ENCODE results near the gene RPS5. TPM values are rescaled to one million over a fixed set of nuclear protein-coding genes. Genes with fewer than 3 reads are reported as not detected.
A peak's percentile ranks its signal among the peaks of the same experiment; 100 is the strongest.

The RPS5 gene
- total and polyA plus RNA-seq, 9 of the 15 experiments (the other 6 are each of a cell fraction or from before 2014, with no cell fraction given), result 1,228 to 3,570 (median 2,484) TPM

- peak; percentile 19; the same call in 1 of the 2 replicates for TF ChIP-seq PKNOX1 (IDR thresholded peaks at IDR 0.05)
These were observed 39.0 kb upstream of the RPS5 start (continued) for GRCh38 chr19:58348080-58348479.

GRCh38 chr19:58349590-58349989 is 37.5 kb upstream of the RPS5 start:
- intact Hi-C loops (cut with micrococcal nuclease) (no loop called here), in situ Hi-C loops (cut with MboI) (no loop called here)
- Histone ChIP-seq H3K4me2 (ENCODE audit: insufficient read depth, low read length) (no peak overlapping the region), H3K36me3 (ENCODE audit: control insufficient read depth, insufficient read depth, low read length) (no peaks in the 10 kb centered on the region), H3K27me3 (ENCODE audit: control insufficient read depth in 2 of 2, insufficient read depth in 2 of 2, low read length in 2 of 2) (no peaks in the 10 kb centered on the region), H2AFZ (ENCODE audit: low read depth, low read length) (no peak overlapping the region), H3K9ac (ENCODE audit: insufficient read depth in 1 of 2, low read depth in 2 of 2, low read length in 2 of 2) (no peak overlapping the region), H3K9me3 (replicated peaks; ENCODE audit: control insufficient read depth, insufficient read depth, low read depth, low read length) (no peaks in the 10 kb centered on the region), H3K79me2 (ENCODE audit: control insufficient read depth, insufficient read depth, low read length) (no peaks in the 10 kb centered on the region), H3K4me1 (replicated peaks in 1 of 2; ENCODE audit: control insufficient read depth in 2 of 2, insufficient read depth in 2 of 2, low read length in 2 of 2) (peaks cover 5 to 25% of the 10 kb centered on the region in 2 experiments; a peak in 4 of 5 replicates), H3K9me1 (ENCODE audit: control insufficient read depth, insufficient read depth, low read length) (no peaks in the 10 kb centered on the region), H4K20me1 (replicated peaks; ENCODE audit: control insufficient read depth, insufficient read depth, low read length) (no peaks in the 10 kb centered on the region), H3K4me3 (no peak overlapping the region), H3K27ac (ENCODE audit: extremely low read depth, low read depth, low read length) (no peak overlapping the region)
- FAIRE-seq (no peak), DNase-seq (ENCODE audit: extremely low read depth in 1 of 4, low spot score in 3 of 4) (no peak), ATAC-seq (no peak)
- no peak for TF ChIP-seq ZBTB34 (CRISPR knock-in tag; IDR thresholded peaks at IDR 0.05)
- peak; percentile 48; the same call in 1 of the 2 replicates for TF ChIP-seq ZNF512 (tag; IDR thresholded peaks at IDR 0.05)
- POLR2A ChIA-PET, result interaction anchor here (0.6 to 3.6 kb wide), 2 partner anchors 13 to 29 kb away, joined by 3 to 20 read pairs; partner anchors contain the start of gene ZNF497
- TSS peak; percentile 42 for BruUV-seq (replicated peaks)
- WGBS (ENCODE audit: insufficient coverage, low coverage, missing lambda C conversion rate), result 74% methylated on average over 4 of the region's 8 CpGs
- CTCF ChIA-PET (ENCODE audit: low intra/inter-chr PET ratio), result interaction anchor here (0.6 kb wide), 1 partner anchor 9 kb away, joined by 3 read pairs; no protein-coding TSS in a partner anchor
